Stimulated activated CD4-positive, alpha-beta T cell treated with anti-CD3 and anti-CD28 coated beads, Interleukin-12 subunit alpha, Interleukin-12 subunit beta, amount 100 ng/mL, for 24 hours (primary cell): Measurements from ENCODE around the gene PRM3.
"Not testable (repeated sequence)": the region's sequence is repeated elsewhere in the genome, so short reads cannot be mapped to it uniquely, and the experiment has no call there.

ENCODE experiments used
- DNase-seq, 2 experiments: peaks; one replicate each; pipeline ENCODE4 v3.0.0-alpha.2; 2020; ENCODE audit warnings: low read depth in 2 of 2

Gene PRM3

GRCh38 chr16:11303405-11304138 is 30.1 kb upstream of the PRM3 start:
- DNase-seq, result no peak

DNA sequence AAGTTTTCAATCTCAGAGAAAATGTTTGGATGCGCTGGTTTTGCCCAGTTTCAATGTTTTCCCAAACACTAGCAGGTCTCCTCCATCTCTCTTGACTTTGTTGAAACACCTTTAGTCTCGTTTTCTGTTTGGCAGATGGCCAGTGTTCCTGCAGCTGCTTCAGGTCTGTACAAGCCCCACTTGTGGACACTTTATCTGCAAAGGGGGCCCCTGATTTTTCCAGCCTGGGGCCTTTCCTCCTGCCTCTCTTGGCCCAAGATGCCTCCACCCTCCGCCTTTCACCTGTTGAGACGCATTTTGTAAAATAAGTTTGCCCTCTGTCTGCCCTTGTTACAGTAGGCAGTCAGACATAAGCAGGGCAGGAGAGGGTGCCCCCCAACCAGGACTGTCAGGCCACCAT is 29.5 kb upstream of the PRM3 start:
- DNase-seq, result no peak

GRCh38 chr16:11301645-11302501 is 28.4 kb upstream of the PRM3 start:
- DNase-seq, result no peak

DNA sequence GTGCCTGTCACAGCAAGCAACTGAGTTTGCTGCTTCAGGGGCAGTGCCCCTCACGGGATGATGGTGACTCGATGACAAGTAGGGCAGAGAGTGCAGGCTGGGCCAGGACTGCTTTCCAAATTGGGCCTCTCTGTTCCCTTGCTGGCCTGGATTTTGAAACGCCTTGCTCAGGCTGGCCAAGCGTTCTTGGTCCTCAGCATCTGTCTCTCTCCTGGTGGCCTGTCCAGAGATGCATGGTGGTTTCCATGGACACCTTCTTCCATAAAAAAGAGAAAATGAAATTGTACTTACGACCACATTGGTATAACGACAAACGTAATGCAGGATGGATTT is 27.1 kb upstream of the PRM3 start:
- no peak for DNase-seq

DNA sequence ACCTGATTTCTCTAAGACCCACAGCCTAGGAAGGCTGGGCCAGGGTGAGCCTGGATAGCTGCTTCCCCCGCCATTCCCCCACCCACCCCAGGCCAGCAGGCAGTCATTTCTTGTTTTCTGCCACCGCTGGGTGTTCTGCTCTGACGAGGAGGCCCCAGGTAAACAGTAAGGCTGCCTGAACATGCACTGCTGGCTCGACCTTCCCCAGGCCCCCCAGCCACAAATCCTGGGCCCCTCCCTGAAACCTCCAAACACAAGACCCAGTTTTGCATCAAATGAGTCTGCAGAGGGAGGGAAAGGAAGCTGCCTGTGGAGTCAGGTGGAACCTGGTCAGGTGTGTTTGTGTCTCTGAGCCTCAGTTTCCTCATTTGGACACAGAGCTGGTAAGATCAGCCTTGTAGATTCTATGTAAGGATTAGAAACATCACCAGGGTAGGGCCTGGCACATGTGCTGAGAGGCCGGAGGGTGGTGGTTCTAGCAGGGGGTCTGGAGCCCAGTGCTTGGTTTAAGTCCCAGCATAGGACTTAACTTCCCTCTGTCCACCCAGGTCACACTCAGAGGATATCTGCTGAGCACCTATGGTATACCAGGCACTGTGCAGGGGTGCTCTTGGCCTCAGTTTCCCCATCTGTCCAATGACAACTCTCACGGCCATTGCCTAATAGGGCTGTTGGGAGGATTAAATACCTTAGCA is 26.6 kb upstream of the PRM3 start:
- DNase-seq, result no peak

DNA sequence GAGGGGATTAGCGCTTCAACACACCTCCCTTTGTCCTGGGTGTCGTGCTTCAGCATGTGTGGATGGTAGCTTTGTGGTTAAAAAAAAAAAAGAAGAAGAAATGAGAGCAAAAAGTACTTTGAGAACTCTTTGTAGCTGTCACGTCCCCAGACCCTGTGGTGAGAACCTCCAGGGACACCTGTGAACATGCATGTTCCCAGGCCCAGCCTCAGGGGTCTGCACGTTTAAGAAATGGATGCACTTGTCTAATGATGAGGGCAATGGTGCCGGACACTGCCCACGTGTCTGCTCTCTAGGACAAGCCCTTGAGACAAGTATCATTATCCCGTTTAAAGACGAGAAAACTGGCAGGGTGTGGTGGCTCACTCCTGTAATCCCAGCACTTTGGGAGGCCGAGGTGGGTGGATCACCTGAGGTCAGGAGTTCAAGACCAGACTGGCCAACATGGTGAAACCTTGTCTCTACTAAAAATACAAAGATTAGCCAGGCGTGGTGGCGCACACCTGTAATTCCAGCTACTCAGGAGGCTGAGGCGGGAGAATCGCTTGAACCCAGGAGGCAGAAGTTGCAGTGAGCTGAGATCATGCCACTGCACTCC is 25.6 kb upstream of the PRM3 start:
- DNase-seq, result not testable (repeated sequence)

DNA sequence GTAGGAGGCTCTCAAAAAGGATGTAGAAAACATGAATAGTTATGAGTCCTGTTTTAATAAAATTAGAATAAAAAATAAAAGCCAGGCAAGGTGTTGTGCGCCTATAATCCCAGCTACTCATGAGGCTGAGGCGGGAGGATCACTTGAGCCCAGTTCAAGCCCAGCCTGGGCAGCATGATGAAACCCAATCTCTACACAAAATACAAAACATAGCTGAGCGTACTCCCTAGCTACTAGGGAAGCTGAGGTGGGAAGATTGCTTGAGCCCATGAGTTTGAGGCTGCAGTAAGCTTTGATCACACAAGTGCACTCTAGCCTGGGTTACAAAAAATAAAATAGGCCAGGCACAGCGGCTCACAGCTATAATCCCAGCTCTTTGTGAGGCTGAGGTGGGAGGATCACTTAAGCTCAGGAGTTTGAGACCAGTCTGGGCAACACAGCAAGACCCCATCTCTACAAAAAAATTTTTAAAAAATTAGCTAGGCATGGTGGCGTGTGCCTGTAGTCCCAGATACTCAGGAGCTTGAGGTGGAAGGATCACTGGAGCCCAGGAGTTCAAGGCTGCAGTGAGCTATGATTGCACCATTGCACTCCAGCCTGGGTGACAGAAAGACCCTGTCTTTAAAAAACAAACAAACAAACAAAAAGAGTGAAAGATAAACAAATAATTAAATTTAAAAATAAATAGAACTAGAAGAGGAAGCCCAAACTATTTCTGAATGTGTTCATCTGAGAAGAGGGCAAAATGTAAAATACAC is 24.9 kb upstream of the PRM3 start:
- DNase-seq, result no peak

DNA sequence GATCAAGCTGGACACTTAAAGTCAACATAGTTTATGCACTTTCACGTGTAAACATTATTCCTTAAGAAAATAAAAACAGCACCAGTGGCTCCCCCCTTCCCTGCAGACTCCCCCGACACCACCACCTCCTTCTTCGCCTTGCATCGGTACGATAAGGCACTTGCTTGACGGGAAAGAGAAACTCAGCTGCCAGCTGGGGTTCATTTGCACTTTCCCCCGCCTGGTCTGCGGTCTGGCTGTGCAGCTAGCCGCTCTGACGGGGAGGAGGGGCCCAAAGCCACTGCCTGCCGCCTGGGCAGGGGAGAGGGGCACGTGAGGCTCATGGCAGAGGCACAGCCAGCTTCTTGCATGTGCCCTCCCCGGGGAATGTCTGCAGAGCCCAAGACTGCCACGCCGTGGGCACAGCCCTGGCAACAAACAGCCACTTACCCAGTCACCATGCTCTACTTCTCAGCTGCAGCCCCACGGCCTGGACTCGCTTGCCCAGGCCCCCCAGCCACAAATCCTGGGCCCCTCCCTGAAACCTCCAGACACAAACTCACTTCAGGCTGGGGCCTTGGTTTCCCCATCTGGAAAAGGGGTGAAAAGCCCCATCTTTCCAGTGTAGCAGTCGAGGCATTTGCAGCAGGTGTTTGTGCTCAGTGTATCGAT is 24.2 kb upstream of the PRM3 start:
- peak; percentile 32 to 56 for DNase-seq

- no peak for DNase-seq
Measured at GRCh38 chr16:11296706-11297491, 23.5 kb upstream of the PRM3 start.

DNA sequence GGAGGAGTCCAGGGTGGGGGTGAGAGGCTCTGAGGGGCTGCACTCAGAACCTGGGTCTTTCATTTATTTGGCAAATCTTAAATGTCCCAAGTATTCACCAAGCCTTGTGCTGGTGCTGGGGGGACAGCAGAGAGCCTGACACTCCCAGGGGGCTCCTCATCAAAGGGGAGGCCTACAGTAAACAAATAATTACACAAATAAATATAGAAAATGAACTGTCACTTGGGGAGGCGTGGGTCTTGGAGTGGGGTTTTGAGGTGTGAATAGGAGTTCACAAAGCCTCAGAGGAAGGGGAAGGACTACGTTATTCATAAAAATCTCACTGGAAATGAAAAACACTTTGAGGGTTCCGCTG is 22.9 kb upstream of the PRM3 start:
- DNase-seq, result no peak

DNA sequence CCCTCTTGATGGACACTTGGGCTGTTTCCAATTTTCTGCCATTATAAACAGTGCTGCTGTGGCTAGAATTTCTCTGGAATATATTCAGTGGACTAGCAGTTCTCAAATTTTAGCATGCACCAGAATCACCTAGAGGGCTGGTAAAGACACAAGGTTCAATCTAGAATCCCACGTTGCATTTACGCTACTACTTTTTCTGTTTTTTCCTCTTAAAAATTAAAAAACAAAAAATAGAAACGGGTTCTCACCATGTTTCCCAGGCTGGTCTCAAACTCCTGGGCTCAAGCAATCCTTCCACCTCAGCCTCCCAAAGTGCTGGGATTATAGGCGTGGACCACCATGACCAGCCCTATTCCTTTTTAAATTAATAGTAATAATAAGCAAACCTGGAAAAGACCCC is 22.2 kb upstream of the PRM3 start:
- no peak for DNase-seq

GRCh38 chr16:11292076-11292748 is 18.8 kb upstream of the PRM3 start:
- DNase-seq, result no peak

- DNase-seq, result no peak
Measured at GRCh38 chr16:11291091-11291703, 17.8 kb upstream of the PRM3 start.

GRCh38 chr16:11290102-11290893 is 16.9 kb upstream of the PRM3 start:
- DNase-seq, result no peak

DNA sequence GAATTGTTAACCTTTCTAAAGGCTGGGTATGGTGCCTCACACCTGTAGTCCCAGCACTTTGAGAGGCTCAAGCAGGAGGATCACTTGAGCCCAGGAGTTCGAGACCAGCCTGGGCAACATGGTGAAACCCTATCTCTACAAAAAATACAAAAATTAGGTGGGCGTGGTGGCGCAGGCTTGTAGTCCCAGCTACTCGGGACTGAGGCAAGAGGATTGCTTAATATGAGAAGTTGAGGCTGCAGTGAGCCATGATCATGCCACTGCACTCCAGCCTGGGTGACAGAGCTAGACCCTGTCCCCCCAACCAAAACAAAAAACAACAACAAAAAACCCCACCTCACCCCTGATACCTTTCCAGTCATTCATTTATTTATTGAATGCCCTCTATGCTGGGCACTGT is 16.3 kb upstream of the PRM3 start:
- not testable (repeated sequence) for DNase-seq

DNA sequence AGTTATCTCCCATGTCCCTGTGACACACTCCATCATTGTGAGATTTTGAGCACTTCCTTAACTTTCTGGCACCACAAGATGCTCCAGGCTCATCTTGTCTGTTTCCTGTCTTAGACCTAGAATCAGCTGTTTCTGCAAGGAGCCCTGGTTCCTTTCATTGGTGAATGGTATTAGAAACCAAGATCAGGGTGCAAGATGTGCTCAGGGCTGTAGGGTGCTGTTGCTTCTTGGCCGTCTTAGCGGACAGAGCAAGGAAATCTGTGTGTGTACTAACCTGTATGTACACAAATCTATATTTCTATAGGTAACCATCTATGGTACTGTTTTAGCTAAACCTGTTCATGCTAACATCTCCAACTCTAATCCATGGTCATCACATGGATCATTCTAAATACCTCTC is 15.8 kb upstream of the PRM3 start:
- no peak for DNase-seq

DNA sequence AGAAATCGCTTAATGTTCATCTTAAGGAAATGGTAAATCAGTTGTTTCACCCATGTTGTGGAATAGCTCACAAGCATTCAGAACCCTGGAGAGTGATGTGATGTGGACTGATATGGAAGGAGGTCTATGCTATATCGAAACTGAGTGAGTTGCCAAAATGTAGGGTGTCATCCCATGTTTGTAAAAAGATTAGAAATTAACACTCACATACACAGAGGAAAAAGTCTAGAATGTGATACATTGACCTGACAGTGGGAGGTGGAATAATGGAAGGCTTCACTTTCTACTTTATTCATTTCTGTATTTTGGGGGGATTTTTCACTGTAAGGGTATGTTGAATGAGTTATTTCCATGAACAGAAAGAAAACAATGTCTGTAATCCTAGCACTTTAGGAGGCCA is 12.4 kb upstream of the PRM3 start:
- DNase-seq, result no peak

DNA sequence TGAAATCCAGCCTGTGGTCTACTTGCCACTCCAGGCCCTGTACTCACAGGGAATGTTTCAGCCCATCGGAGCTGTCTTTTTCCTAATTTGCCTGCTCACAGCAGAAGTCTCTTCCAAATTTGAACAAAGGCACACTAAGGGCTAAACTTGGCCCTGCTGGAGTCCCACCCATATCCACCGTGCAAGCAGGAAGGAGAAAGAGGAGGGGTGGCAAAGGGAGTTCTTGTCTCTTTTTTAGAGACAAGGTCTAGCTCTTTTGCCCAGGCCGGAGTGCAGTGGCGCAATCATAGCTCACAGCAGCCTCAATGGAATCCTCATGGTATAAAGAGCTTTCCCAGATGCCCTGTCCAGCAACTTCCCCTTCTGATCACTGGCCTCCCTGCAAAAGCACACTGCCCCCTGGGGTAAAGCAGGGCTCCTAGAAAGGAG is 10.4 kb upstream of the PRM3 start:
- DNase-seq, result no peak
